SK-N-SH (cell line): ENCODE results near the gene KCNE2. TPM values are rescaled to one million over a fixed set of nuclear protein-coding genes. Genes with fewer than 3 reads are reported as not detected.

Source experiments
- CTCF ChIA-PET: fragments of 300-600, 350-600 bp; formaldehyde crosslinking; extraction: SDS; loops from one replicate; lab custom pipeline; 2021; lab: Yijun Ruan, JAX
- POLR2A ChIA-PET: fragments of 350-600 bp; sonication (Branson Sonifier 250); formaldehyde crosslinking; extraction: SDS; loops from one replicate; lab custom pipeline; 2020; ENCODE audit warnings: antibody characterized with exemption, inconsistent platforms; lab: Yijun Ruan, JAX
- DNase-seq: peaks from one replicate; pipeline ENCODE4 v3.0.0; 2012
- H2AFZ ChIP-seq: fragments of 200-600 bp; sonication (generic); 2 replicates; pipeline ENCODE4 v1.8.1; 2016; ENCODE audit warnings: antibody characterized with exemption, mild to moderate bottlenecking, low read depth
- H3F3A ChIP-seq: fragments of 200-600 bp; sonication (generic); replicated peaks from 2 replicates; pipeline ENCODE3; 2016; ENCODE audit warnings: antibody characterized with exemption, mild to moderate bottlenecking; ENCODE audit not compliant: insufficient read depth
- H3K27ac ChIP-seq, 2 experiments: fragments of 200-500 bp in 1 of 2; fragments of 200-600 bp in 1 of 2; sonication (Bioruptor generic) in 1 of 2; sonication (generic), shearing (Covaris generic) in 1 of 2; 2 replicates each; pipeline versions ENCODE4 v1.5.1 to v1.6.1; 2014 to 2016; ENCODE audit warnings: low read depth in 2 of 2, inconsistent platforms in 1 of 2, low read length in 1 of 2, mild to moderate bottlenecking in 1 of 2, mixed read lengths in 1 of 2
- H3K27me3 ChIP-seq: fragments of 200-600 bp; sonication (generic), shearing (Covaris generic); 2 replicates; pipeline ENCODE4 v1.6.1; 2016; ENCODE audit warnings: mixed run types; ENCODE audit not compliant: insufficient read depth
- H3K36me3 ChIP-seq, 2 experiments: fragments of 200-500 bp in 1 of 2; fragments of 200-600 bp in 1 of 2; sonication (Bioruptor generic) in 1 of 2; sonication (generic) in 1 of 2; replicated peaks in 1 of 2; 2 replicates each; pipeline versions ENCODE3 to v1.5.1; 2014 to 2016; ENCODE audit warnings: low read length in 1 of 2, mild to moderate bottlenecking in 1 of 2; ENCODE audit not compliant: insufficient read depth in 2 of 2, control insufficient read depth in 1 of 2
- H3K4me1 ChIP-seq, 2 experiments: fragments of 200-500 bp in 1 of 2; fragments of 200-600 bp in 1 of 2; sonication (Bioruptor generic) in 1 of 2; sonication (generic), shearing (Covaris generic) in 1 of 2; 2 replicates each; pipeline versions ENCODE4 v1.5.1 to v1.6.1; 2014 to 2016; ENCODE audit warnings: low read depth in 1 of 2, low read length in 1 of 2, mixed run types in 1 of 2; ENCODE audit not compliant: insufficient read depth in 2 of 2, control insufficient read depth in 1 of 2
- H3K4me2 ChIP-seq: fragments of 200-600 bp; sonication (generic), shearing (Covaris generic); 2 replicates; pipeline ENCODE4 v1.6.1; 2017; ENCODE audit warnings: mixed run types
- H3K4me3 ChIP-seq, 2 experiments: fragments of 200-500 bp in 1 of 2; fragments of 200-600 bp in 1 of 2; sonication (Bioruptor generic) in 1 of 2; sonication (generic), shearing (Covaris generic) in 1 of 2; 2 replicates each; pipeline versions ENCODE4 v1.5.1 to v1.8.1; 2014 to 2016; ENCODE audit warnings: low read depth in 2 of 2, inconsistent platforms in 1 of 2, low read length in 1 of 2, mild to moderate bottlenecking in 1 of 2, mixed read lengths in 1 of 2, moderate library complexity in 1 of 2
- H3K79me2 ChIP-seq: fragments of 200-600 bp; sonication (generic); 2 replicates; pipeline ENCODE4 v1.8.1; 2017; ENCODE audit warnings: mild to moderate bottlenecking; ENCODE audit not compliant: insufficient read depth
- H3K9ac ChIP-seq: fragments of 200-600 bp; sonication (generic); 2 replicates; pipeline ENCODE4 v1.6.1; 2017; ENCODE audit warnings: mixed run types
- H3K9me2 ChIP-seq: fragments of 200-600 bp; sonication (generic); 2 replicates; pipeline ENCODE4 v1.6.1; 2017; ENCODE audit warnings: mixed run types
- H3K9me3 ChIP-seq: fragments of 200-600 bp; sonication (generic); 2 replicates; pipeline ENCODE4 v1.6.1; 2017; ENCODE audit warnings: mixed run types, mild to moderate bottlenecking, moderate library complexity
- H4K20me1 ChIP-seq: fragments of 200-600 bp; sonication (generic); 2 replicates; pipeline ENCODE4 v1.6.1; 2017; ENCODE audit warnings: mild to moderate bottlenecking, mixed run types; ENCODE audit not compliant: insufficient read depth
- EP300 ChIP-seq, 2 experiments: IDR thresholded peaks; 2 replicates each; pipeline versions ENCODE4 v1.4.0 to v1.6.1; 2012; ENCODE audit warnings: borderline replicate concordance in 1 of 2, low read depth in 1 of 2, low read length in 1 of 2
- EZH2phosphoT487 ChIP-seq: fragments of 200-600 bp; sonication (generic); IDR thresholded peaks from 2 replicates; pipeline ENCODE4 v1.6.1; 2017; ENCODE audit warnings: low read depth, mixed run types, mild to moderate bottlenecking, antibody characterized with exemption, moderate library complexity, borderline replicate concordance
- FOSL2 ChIP-seq: IDR thresholded peaks from 2 replicates; pipeline ENCODE4 v1.4.0; 2012; ENCODE audit warnings: low read depth, mild to moderate bottlenecking, moderate library complexity, borderline replicate concordance
- FOXM1 ChIP-seq: IDR thresholded peaks from 2 replicates; pipeline ENCODE4 v1.4.0; 2012; ENCODE audit warnings: low read depth, mild to moderate bottlenecking
- JUND ChIP-seq: IDR thresholded peaks from 2 replicates; pipeline ENCODE4 v1.4.0; 2012
- MEF2A ChIP-seq: IDR thresholded peaks from 2 replicates; pipeline ENCODE4 v1.4.0; 2012; ENCODE audit warnings: low read depth, borderline replicate concordance
- NFIC ChIP-seq: IDR thresholded peaks from 2 replicates; pipeline ENCODE4 v1.4.0; 2012; ENCODE audit warnings: borderline replicate concordance
- NRF1 ChIP-seq: IDR thresholded peaks from 2 replicates; pipeline ENCODE4 v1.6.1; 2012; ENCODE audit warnings: low read depth, mild to moderate bottlenecking, low read length
- RAD21 ChIP-seq: IDR thresholded peaks from 2 replicates; pipeline ENCODE4 v1.6.1; 2012; ENCODE audit warnings: mild to moderate bottlenecking, low read length
- SMC3 ChIP-seq: IDR thresholded peaks from 2 replicates; pipeline ENCODE4 v1.6.1; 2012; ENCODE audit warnings: low read depth, low read length, improper control_type of control experiment
- TCF12 ChIP-seq: IDR thresholded peaks from 2 replicates; pipeline ENCODE4 v1.4.0; 2012
- TEAD4 ChIP-seq: IDR thresholded peaks from 2 replicates; pipeline ENCODE4 v1.4.0; 2012; ENCODE audit warnings: mild to moderate bottlenecking, borderline replicate concordance; ENCODE audit not compliant: insufficient read depth
- YY1 ChIP-seq: IDR thresholded peaks from 2 replicates; pipeline ENCODE4 v1.4.0; 2012; ENCODE audit warnings: low read depth, mild to moderate bottlenecking
- whole genome bisulfite sequencing: methylation state at CpG from one replicate; pipeline ENCODE4 v1.1.6; 2017; ENCODE audit warnings: low lambda C conversion rate; 5-methylcytosine and 5-hydroxymethylcytosine counted together
- polyA plus RNA-seq, 3 experiments: library from polyadenylated mRNA; depleted of rRNA; stranded (reverse); fragments of >200 nt; gene quantifications; 2 replicates each; pipeline ENCODE4 v1.2.3, GENCODE V29; 2012
- TF ChIP-seq, protein P1 (sequence below): fragments of 200-600 bp; sonication (generic); IDR thresholded peaks from 2 replicates; pipeline ENCODE4 v1.6.1; 2017; ENCODE audit warnings: antibody characterized with exemption, mild to moderate bottlenecking, moderate library complexity
- TF ChIP-seq, protein P2 (sequence below): IDR thresholded peaks from 2 replicates; pipeline ENCODE4 v1.4.0; 2012; ENCODE audit warnings: low read depth

KCNE2 gene
- polyA plus RNA-seq, 1 of the 3 experiments (the other 2 are of a cell fraction), result 0.05 TPM

DNA sequence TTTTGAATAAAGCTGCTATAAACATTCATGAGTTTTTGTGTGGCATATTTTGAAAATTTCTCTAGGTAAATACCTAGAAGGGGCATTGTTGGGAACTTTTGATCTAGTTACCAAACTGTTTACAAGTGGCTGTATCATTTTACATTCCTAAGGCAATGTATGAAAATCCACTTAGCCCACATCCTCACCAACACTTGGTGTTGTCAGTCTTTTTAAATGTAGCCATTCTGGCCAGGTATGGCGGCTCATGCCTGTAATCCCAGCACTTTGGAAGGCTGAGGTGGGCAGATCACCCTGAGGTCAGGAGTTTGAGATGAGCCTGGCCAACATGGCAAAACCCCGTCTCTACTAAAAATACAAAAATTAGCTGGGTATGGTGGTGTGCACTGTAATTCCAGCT is 5.9 kb upstream of the KCNE2 start:
- H3K9me3 ChIP-seq, result peaks cover 3% of the 10 kb centered on the region; the same call in 1 of the 2 replicates
- peaks cover 5% of the 10 kb centered on the region; the same call in 1 of the 2 replicates for H3K27me3 ChIP-seq
- no peak overlapping the region for H3K4me3 ChIP-seq
- no peak overlapping the region for H3K27ac ChIP-seq
- CTCF ChIA-PET, result interaction anchor here (1.4 to 22.3 kb wide), 2 partner anchors 10 to 434 kb away, joined by 6 to 407 read pairs; no protein-coding TSS in a partner anchor
- H3K9ac ChIP-seq, result no peak overlapping the region
- H3K9me2 ChIP-seq, result no peaks in the 10 kb centered on the region
- H3F3A ChIP-seq, result no peaks in the 10 kb centered on the region
- no peaks in the 10 kb centered on the region; a peak in 1 of 4 replicates for H3K4me1 ChIP-seq
- H3K79me2 ChIP-seq, result no peaks in the 10 kb centered on the region
- no peak overlapping the region for H2AFZ ChIP-seq
- TF ChIP-seq FOXM1, result no peak
- TF ChIP-seq NFIC, result no peak
- TF ChIP-seq, protein P1, sequence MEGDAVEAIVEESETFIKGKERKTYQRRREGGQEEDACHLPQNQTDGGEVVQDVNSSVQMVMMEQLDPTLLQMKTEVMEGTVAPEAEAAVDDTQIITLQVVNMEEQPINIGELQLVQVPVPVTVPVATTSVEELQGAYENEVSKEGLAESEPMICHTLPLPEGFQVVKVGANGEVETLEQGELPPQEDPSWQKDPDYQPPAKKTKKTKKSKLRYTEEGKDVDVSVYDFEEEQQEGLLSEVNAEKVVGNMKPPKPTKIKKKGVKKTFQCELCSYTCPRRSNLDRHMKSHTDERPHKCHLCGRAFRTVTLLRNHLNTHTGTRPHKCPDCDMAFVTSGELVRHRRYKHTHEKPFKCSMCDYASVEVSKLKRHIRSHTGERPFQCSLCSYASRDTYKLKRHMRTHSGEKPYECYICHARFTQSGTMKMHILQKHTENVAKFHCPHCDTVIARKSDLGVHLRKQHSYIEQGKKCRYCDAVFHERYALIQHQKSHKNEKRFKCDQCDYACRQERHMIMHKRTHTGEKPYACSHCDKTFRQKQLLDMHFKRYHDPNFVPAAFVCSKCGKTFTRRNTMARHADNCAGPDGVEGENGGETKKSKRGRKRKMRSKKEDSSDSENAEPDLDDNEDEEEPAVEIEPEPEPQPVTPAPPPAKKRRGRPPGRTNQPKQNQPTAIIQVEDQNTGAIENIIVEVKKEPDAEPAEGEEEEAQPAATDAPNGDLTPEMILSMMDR, result no peak
- TF ChIP-seq TEAD4, result no peak
- no peak for TF ChIP-seq NRF1
- TF ChIP-seq RAD21, result no peak
- no peak for TF ChIP-seq FOSL2
- TF ChIP-seq EZH2phosphoT487, result no peak
- no peak for TF ChIP-seq SMC3
- WGBS, result 12% methylated on average over 2 of the region's 2 CpGs
- no peak overlapping the region for H3K4me2 ChIP-seq
- POLR2A ChIA-PET, result no interaction called here
- DNase-seq, result no peak
- H3K36me3 ChIP-seq, result no peaks in the 10 kb centered on the region
- no peaks in the 10 kb centered on the region for H4K20me1 ChIP-seq

GRCh38 chr21:34358866-34359265 is 4.9 kb upstream of the KCNE2 start:
- H3K4me1 ChIP-seq, result no peaks in the 10 kb centered on the region; a peak in 1 of 4 replicates
- POLR2A ChIA-PET, result no interaction called here

More at GRCh38 chr21:34358866-34359265, 4.9 kb upstream of the KCNE2 start:
- WGBS, result 40% methylated on average over 1 of the region's 1 CpG
- H3K27ac ChIP-seq, result no peak overlapping the region
- no peaks in the 10 kb centered on the region for H3K9me2 ChIP-seq
- no peak for TF ChIP-seq TCF12
- TF ChIP-seq YY1, result no peak
- TF ChIP-seq MEF2A, result no peak
- TF ChIP-seq EZH2phosphoT487, result no peak
- TF ChIP-seq, protein P2, sequence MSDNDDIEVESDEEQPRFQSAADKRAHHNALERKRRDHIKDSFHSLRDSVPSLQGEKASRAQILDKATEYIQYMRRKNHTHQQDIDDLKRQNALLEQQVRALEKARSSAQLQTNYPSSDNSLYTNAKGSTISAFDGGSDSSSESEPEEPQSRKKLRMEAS, result no peak
- TF ChIP-seq FOXM1, result no peak
- no peak for TF ChIP-seq JUND
- TF ChIP-seq EP300 (IDR thresholded peaks at IDR 0.05; ENCODE audit: borderline replicate concordance in 1 of 2, low read depth in 1 of 2, low read length in 1 of 2), result no peak
- no peak for DNase-seq
- no peaks in the 10 kb centered on the region for H3F3A ChIP-seq
- peaks cover 5% of the 10 kb centered on the region; the same call in 1 of the 2 replicates for H3K27me3 ChIP-seq
- no peak overlapping the region for H3K9ac ChIP-seq
- H3K4me3 ChIP-seq, result no peak overlapping the region
- H3K36me3 ChIP-seq, result no peaks in the 10 kb centered on the region
- H2AFZ ChIP-seq, result no peak overlapping the region
- H3K9me3 ChIP-seq, result peaks cover 3% of the 10 kb centered on the region; the same call in 1 of the 2 replicates
- H4K20me1 ChIP-seq, result no peaks in the 10 kb centered on the region
- CTCF ChIA-PET, result interaction anchor here (0.6 to 22.3 kb wide), 4 partner anchors 9 to 435 kb away, joined by 3 to 407 read pairs (median 20); no protein-coding TSS in a partner anchor
- no peak overlapping the region for H3K4me2 ChIP-seq
- H3K79me2 ChIP-seq, result no peaks in the 10 kb centered on the region
